K562 treated with DMSO at 1 percent for 4 hours (cell line): ENCODE results near the gene CHTF18. TPM values are rescaled to one million over a fixed set of nuclear protein-coding genes. Genes with fewer than 3 reads are reported as not detected.

ENCODE experiments used
- total RNA-seq: library from RNA; unstranded; fragments of 300-600 nt; gene quantifications from 2 replicates; pipeline ENCODE4 v1.2.3, GENCODE V29; 2022; ENCODE audit not compliant: insufficient read depth

The CHTF18 gene
- total RNA-seq = 25.9 and 26.9 TPM in 2 replicates

DNA sequence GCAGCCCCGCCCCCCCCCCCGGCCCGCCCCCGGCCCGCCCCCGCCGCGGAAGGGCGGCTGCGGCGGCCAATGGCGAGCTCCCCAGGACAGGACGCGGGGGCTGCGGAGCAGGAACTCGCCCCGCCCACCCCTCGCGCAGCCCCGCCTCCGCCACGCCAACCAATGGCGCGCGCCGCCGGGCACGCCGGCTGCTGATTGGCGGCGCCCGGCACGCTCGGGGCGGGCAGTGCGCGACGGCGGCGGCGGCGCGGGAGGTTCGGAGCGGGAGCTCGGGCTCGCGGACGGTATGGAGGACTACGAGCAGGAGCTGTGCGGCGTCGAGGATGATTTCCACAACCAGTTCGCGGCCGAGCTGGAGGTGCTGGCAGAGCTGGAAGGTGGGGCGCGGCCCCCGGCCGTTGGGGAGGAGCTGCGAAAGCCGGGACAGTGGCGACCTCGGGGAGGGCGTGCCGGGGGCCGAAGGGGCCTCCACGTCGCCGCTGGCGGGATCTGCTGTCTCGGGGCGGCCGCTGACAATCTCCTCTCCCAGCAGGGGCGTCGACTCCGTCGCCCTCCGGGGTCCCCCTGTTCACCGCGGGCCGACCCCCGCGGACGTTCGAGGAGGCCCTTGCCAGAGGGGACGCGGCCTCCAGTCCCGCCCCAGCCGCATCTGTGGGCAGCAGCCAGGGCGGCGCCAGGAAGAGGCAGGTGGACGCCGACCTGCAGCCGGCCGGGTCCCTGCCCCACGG is at the start of gene CHTF18:
Gene CHTF18, plus strand, starts transcription at position 222 of the 728 bp plus-strand sequence. Its CDS starts 65 bp downstream, at position 287.

DNA sequence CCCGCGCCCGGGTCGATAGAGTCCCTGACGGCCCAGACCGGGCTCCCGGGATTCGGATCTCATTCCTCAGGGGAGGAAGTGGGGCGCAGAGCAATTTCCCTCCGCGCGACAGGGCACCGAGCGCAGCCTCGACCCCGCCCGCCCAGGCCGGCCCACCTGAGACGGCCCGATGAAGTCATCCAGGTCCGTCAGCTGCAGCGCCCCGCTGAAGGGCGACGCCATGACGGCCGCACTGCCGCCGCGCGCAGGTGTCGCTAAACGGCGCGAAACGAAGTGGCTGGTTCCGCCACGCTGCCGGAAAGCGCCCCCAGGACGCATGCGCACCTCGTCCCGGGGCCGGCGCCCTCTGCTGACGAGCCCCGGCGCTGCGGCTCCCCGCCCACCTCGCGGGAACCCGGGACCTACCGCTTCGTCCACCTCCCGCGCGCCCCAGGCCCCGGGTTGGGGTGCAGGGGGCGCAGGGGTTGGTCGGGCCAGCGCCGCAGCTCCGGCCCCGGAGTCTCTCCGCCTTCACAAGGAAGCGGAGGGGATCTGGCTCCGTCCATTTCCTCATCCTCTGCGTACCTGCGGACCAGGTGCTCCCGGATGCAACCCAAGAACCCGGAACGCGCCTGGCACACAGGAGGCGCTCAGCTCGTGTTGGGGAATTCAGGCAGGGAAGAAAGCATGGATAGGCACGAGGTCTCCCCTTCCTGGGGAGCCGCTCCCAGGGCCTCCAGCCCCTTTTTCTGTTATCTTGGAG is 47.5 kb upstream of the CHTF18 start, which contains the start of gene CIAO3:
Gene CIAO3, minus strand, starts transcription at position 234 of the 742 bp plus-strand sequence. Its CDS starts 12 bp downstream, at position 222.

DNA sequence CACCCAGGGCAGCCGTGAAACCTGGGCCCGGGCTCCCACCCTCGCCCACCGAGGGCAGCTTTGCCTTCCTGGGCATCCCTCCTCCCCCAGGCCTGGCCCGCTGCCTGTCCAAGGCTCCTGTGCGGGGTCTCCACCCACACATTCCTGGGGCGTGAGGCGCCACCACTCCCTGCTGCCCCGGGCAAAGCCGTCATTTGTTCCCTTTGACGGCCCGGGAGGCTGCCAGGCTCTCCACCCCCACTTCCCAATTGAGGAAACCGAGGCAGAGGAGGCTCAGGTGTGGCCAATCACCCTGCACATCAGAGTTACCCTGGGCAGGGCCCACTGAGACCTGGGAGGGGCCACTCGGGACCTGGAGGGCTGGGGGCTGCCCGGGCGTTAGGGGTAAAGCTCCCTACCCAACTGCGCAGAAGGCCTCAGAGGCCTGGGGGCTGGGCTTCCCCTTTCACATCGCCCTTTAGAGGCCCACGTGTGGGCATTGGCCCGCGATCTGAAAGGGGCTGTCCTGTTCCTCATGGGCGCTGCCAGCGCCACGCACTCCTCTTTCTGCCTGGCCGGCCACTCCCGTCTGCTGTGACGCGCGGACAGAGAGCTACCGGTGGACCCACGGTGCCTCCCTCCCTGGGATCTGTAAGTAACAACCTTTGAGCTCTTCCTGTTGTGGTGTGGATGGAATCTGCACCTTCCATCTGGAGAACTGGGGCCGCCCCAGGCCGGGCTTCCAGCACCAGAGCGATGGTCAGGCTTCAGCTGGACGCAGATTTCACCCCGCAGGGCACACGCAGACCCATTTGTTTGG is 27.7 kb upstream of the CHTF18 start, which contains the start of gene MSLN:
Gene MSLN, plus strand, starts transcription at position 190 of the 799 bp plus-strand sequence. CDS start 1,947 bp downstream, outside the sequence.

DNA sequence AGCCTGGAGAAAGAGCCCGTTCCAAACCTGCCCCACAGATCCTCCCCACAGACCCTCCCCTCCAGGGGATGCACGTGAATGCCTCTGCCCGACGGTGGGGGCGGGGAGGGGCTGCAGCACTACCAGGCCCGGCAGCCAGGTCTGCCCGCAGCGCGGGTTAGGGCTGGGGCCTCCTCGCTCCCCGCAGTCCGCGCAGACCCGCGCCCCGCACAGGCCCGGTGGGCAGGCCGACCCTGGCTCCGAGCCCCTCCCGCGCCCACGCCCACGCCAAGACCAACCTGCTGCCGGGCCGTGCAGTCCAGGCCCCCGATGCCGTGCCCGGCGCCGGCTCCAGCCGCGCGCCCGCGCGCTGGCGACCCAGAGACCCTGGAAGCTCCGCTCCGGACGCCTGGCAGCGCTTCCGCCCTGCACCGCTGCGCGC is 432 bp upstream of the CHTF18 start, which contains the start of gene RPUSD1:
Gene RPUSD1, minus strand, starts transcription at position 404 of the 421 bp plus-strand sequence. CDS start 644 bp downstream, outside the sequence.

DNA sequence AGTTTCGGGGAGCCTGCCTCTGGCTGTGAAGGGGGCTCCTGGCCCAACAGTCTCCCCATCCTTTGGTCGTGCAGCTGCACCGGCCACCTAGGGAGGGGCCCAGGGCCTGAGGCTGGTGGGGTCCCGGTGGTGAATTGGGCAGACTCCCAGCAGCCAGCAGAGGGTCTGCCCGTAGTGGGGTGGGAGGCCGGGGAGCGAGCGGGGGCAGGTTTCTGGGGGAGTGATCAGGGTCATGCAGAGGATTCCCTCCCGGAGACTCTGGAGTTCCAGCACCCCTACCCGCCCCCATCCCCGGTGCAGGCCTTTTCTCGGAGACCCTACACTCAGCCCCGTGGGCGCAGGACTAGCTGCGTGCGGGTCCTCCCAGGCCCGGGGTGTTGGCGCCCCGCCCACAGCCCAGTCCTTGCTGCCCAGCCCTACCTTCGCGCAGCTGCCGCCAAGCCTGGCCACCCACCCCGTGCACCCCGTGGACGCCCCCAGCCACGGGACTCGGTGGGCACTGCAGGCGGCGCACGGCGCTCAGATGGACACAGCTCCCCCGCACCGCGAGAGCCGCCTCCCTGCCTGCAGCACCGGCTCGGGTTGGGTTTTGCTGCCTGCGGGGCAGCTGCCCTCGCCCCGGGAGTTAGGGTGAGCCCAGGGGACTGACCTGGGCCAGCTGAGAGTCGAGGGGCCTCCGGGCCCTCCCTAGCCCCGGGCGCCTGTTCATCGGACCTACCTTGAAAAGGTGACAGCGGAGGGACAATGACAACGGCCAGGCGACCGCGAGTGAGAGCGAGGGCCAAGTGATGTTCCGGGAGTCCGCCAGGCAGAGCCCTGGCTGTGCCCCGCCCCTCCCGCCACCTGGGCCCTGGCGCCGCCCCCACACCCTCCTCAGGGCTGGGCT is 11.8 kb downstream of the CHTF18 start, which contains the start of gene GNG13:
Gene GNG13, minus strand, starts transcription at position 787 of the 886 bp plus-strand sequence. CDS start 1,657 bp downstream, outside the sequence.

Other genes with a start within 250 kb of the CHTF18 start
- gene PRR35, start 228.2 kb upstream of the CHTF18 start, total RNA-seq = not detected in 2 replicates
- gene NHLRC4, start 221.6 kb upstream of the CHTF18 start, total RNA-seq = 4.3 and 5.8 TPM in 2 replicates
- gene PIGQ, start 218.7 kb upstream of the CHTF18 start, total RNA-seq = 36.7 and 38.3 TPM in 2 replicates
- gene RAB40C, start 198.6 kb upstream of the CHTF18 start, total RNA-seq = 25.1 and 27.0 TPM in 2 replicates
- 8.4 and 9.7 TPM in 2 replicates for gene WFIKKN1, start 157.6 kb upstream of the CHTF18 start, total RNA-seq
- gene METTL26, start 152.3 kb upstream of the CHTF18 start, total RNA-seq = 176 and 186 TPM in 2 replicates
- 83.7 and 110 TPM in 2 replicates for gene MCRIP2, start 146.8 kb upstream of the CHTF18 start, total RNA-seq
- 3.4 and 4.8 TPM in 2 replicates for gene WDR90, start 139.3 kb upstream of the CHTF18 start, total RNA-seq
- 128 and 154 TPM in 2 replicates for gene RHOT2, start 120.5 kb upstream of the CHTF18 start, total RNA-seq
- 2.8 and 4.2 TPM in 2 replicates for gene RHBDL1, start 112.9 kb upstream of the CHTF18 start, total RNA-seq
- 129 and 139 TPM in 2 replicates for gene STUB1, start 108.2 kb upstream of the CHTF18 start, total RNA-seq
- gene JMJD8, start 104.3 kb upstream of the CHTF18 start, total RNA-seq = 88.7 and 91.8 TPM in 2 replicates
- gene WDR24, start 98.2 kb upstream of the CHTF18 start, total RNA-seq = 19.6 and 21.8 TPM in 2 replicates
- 3.4 and 6.3 TPM in 2 replicates for gene FBXL16, start 82.8 kb upstream of the CHTF18 start, total RNA-seq
- gene METRN, start 73.5 kb upstream of the CHTF18 start, total RNA-seq = 21.4 and 37.4 TPM in 2 replicates
- 56.5 and 66.4 TPM in 2 replicates for gene ANTKMT, start 67.5 kb upstream of the CHTF18 start, total RNA-seq
- 0.51 and 1.4 TPM in 2 replicates for gene CCDC78, start 62.2 kb upstream of the CHTF18 start, total RNA-seq
- 30.6 and 31.8 TPM in 2 replicates for gene HAGHL, start 61.5 kb upstream of the CHTF18 start, total RNA-seq
- 26.1 and 31.9 TPM in 2 replicates for gene CIAO3, start 47.6 kb upstream of the CHTF18 start, total RNA-seq
- gene MSLN, start 27.9 kb upstream of the CHTF18 start, total RNA-seq = not detected in 2 replicates
- 45.1 and 50.9 TPM in 2 replicates for gene RPUSD1, start 239 bp upstream of the CHTF18 start, total RNA-seq
- not detected in 2 replicates for gene GNG13, start 12.1 kb downstream of the CHTF18 start, total RNA-seq
- 2.9 and 6.1 TPM in 2 replicates for gene LMF1, start 182.4 kb downstream of the CHTF18 start, total RNA-seq
- not detected in 2 replicates for gene SOX8, start 193.2 kb downstream of the CHTF18 start, total RNA-seq